ENCODE data around the gene TFDP3.

Gene TFDP3

GRCh38 chrX:133183806-133184205 is 34.3 kb downstream of the TFDP3 start:
- no peak overlapping the region for H3K4me3 ChIP-seq (ENCODE audit: low read length)
- no peak overlapping the region for H3K27ac ChIP-seq (ENCODE audit: low read length)
- no peaks in the 10 kb centered on the region for H3K9me3 ChIP-seq (ENCODE audit: insufficient read depth, low read length)
- H3K27me3 ChIP-seq (ENCODE audit: low read depth, low read length), result no peaks in the 10 kb centered on the region
- no peak overlapping the region for H2AFZ ChIP-seq (ENCODE audit: low read depth, low read length)
- H3K4me1 ChIP-seq (ENCODE audit: low read length), result no peaks in the 10 kb centered on the region
- no peaks in the 10 kb centered on the region for H4K20me1 ChIP-seq (ENCODE audit: insufficient read depth, low read length)
- H3K36me3 ChIP-seq (replicated peaks; ENCODE audit: low read depth, low read length), result no peaks in the 10 kb centered on the region
- no peak overlapping the region for H3K9ac ChIP-seq (ENCODE audit: low read length)
- TF ChIP-seq EZH2phosphoT487 (IDR thresholded peaks at IDR 0.05; ENCODE audit: low read depth), result no peak
- no peak for TF ChIP-seq CTCF (IDR thresholded peaks at IDR 0.05; ENCODE audit: low read depth, low read length)
- H3K4me2 ChIP-seq (ENCODE audit: low read length), result no peak overlapping the region
- no peaks in the 10 kb centered on the region for H3K79me2 ChIP-seq (ENCODE audit: low read length)

- Histone ChIP-seq H3K4me1 (ENCODE audit: low read length) (no peaks in the 10 kb centered on the region), H4K20me1 (ENCODE audit: insufficient read depth, low read length) (no peaks in the 10 kb centered on the region), H3K36me3 (replicated peaks; ENCODE audit: low read depth, low read length) (no peaks in the 10 kb centered on the region), H3K9me3 (ENCODE audit: insufficient read depth, low read length) (no peaks in the 10 kb centered on the region), H3K4me3 (ENCODE audit: low read length) (no peak overlapping the region), H3K79me2 (ENCODE audit: low read length) (no peaks in the 10 kb centered on the region), H3K4me2 (ENCODE audit: low read length) (no peak overlapping the region), H2AFZ (ENCODE audit: low read depth, low read length) (no peak overlapping the region), H3K27me3 (ENCODE audit: low read depth, low read length) (0 out of 2 replicates have a peak, but pooled peaks cover 3% of the 10 kb centered on the region), H3K27ac (ENCODE audit: low read length) (no peak overlapping the region), H3K9ac (ENCODE audit: low read length) (no peak overlapping the region)
- TF ChIP-seq EZH2phosphoT487 (IDR thresholded peaks at IDR 0.05; ENCODE audit: low read depth) (no peak), CTCF (IDR thresholded peaks at IDR 0.05; ENCODE audit: low read depth, low read length) (no peak)
Observed at GRCh38 chrX:133179500-133179899, 38.7 kb downstream of the TFDP3 start.

GRCh38 chrX:133177202-133177601 is 41.0 kb downstream of the TFDP3 start:
- Histone ChIP-seq H3K9me3 (ENCODE audit: insufficient read depth, low read length) (no peaks in the 10 kb centered on the region), H3K79me2 (ENCODE audit: low read length) (no peaks in the 10 kb centered on the region), H4K20me1 (ENCODE audit: insufficient read depth, low read length) (no peaks in the 10 kb centered on the region), H3K9ac (ENCODE audit: low read length) (no peak overlapping the region), H3K27me3 (ENCODE audit: low read depth, low read length) (0 out of 2 replicates have a peak, but pooled peaks cover 3% of the 10 kb centered on the region), H3K4me1 (ENCODE audit: low read length) (no peaks in the 10 kb centered on the region), H2AFZ (ENCODE audit: low read depth, low read length) (no peak overlapping the region), H3K4me3 (ENCODE audit: low read length) (no peak overlapping the region), H3K27ac (ENCODE audit: low read length) (no peak overlapping the region), H3K36me3 (replicated peaks; ENCODE audit: low read depth, low read length) (no peaks in the 10 kb centered on the region), H3K4me2 (ENCODE audit: low read length) (no peak overlapping the region)
- TF ChIP-seq CTCF (IDR thresholded peaks at IDR 0.05; ENCODE audit: low read depth, low read length) (no peak), EZH2phosphoT487 (IDR thresholded peaks at IDR 0.05; ENCODE audit: low read depth) (no peak)

GRCh38 chrX:133175605-133176004 is 42.5 kb downstream of the TFDP3 start:
- TF ChIP-seq CTCF (IDR thresholded peaks at IDR 0.05; ENCODE audit: low read depth, low read length), result no peak
- Histone ChIP-seq H3K4me3 (ENCODE audit: low read length) (no peak overlapping the region), H2AFZ (ENCODE audit: low read depth, low read length) (no peak overlapping the region), H4K20me1 (ENCODE audit: insufficient read depth, low read length) (no peaks in the 10 kb centered on the region), H3K4me2 (ENCODE audit: low read length) (no peak overlapping the region), H3K4me1 (ENCODE audit: low read length) (no peaks in the 10 kb centered on the region), H3K36me3 (replicated peaks; ENCODE audit: low read depth, low read length) (no peaks in the 10 kb centered on the region), H3K27me3 (ENCODE audit: low read depth, low read length) (0 out of 2 replicates have a peak, but pooled peaks cover 3% of the 10 kb centered on the region), H3K9me3 (ENCODE audit: insufficient read depth, low read length) (no peaks in the 10 kb centered on the region), H3K27ac (ENCODE audit: low read length) (no peak overlapping the region), H3K9ac (ENCODE audit: low read length) (no peak overlapping the region), H3K79me2 (ENCODE audit: low read length) (no peaks in the 10 kb centered on the region)

All from OCI-LY3 (cell line).